Mucosa of rectum (tissue), 2 donors: ENCODE measurements around the gene PLEKHG4B.

ENCODE experiments used
- H3K27ac ChIP-seq, 2 donors: one replicate each; pipeline ENCODE4 v1.7.0; 2013; ENCODE audit warnings: inconsistent platforms in 2 of 2, low read depth in 2 of 2, low read length in 2 of 2
- H3K27me3 ChIP-seq, 2 donors: one replicate each; pipeline ENCODE4 v1.7.0; 2013; ENCODE audit warnings: low read length in 2 of 2; ENCODE audit not compliant: control insufficient read depth in 2 of 2, insufficient read depth in 2 of 2
- H3K36me3 ChIP-seq, 2 donors: one replicate each; pipeline ENCODE4 v1.7.0; 2013; ENCODE audit warnings: low read length in 2 of 2; ENCODE audit not compliant: control insufficient read depth in 2 of 2, insufficient read depth in 2 of 2
- H3K4me1 ChIP-seq, 2 donors: one replicate each; pipeline ENCODE4 v1.7.0; 2013; ENCODE audit warnings: low read length in 2 of 2, mild to moderate bottlenecking in 1 of 2; ENCODE audit not compliant: control insufficient read depth in 2 of 2, insufficient read depth in 2 of 2
- H3K4me3 ChIP-seq, 2 donors: one replicate each; pipeline ENCODE4 v1.7.0; 2013; ENCODE audit warnings: low read length in 2 of 2
- H3K9ac ChIP-seq, 2 donors: one replicate each; pipeline ENCODE4 v1.7.0; 2013; ENCODE audit warnings: low read length in 2 of 2, low read depth in 1 of 2, mild to moderate bottlenecking in 1 of 2
- H3K9me3 ChIP-seq, 2 donors: one replicate each; pipeline ENCODE4 v1.7.0; 2013; ENCODE audit warnings: low read length in 2 of 2; ENCODE audit not compliant: control insufficient read depth in 2 of 2
- donor health status: healthy.
- donor health status: Normal muscosa, but diverticular disease.

Gene PLEKHG4B

DNA sequence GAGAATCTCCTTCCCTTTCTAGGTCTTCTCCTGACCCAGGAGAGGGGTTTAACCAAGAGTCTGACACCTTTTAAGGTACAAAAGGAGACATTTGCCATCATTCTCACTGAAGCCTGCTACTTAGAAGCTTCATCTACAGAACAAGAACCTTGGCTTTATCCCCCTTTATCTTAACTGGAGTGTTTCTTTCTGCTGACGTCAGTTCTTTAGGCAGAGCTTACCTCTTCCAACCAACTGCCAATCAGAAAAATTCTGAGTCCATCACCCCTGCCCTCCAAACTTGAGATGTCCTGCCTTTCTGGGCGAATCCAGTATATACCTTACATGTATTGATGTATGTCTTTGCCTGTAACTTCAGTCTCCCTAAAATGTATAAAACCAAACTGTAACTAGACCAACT is 37.2 kb downstream of the PLEKHG4B start:
- no peak overlapping the region for H3K4me3 ChIP-seq

DNA sequence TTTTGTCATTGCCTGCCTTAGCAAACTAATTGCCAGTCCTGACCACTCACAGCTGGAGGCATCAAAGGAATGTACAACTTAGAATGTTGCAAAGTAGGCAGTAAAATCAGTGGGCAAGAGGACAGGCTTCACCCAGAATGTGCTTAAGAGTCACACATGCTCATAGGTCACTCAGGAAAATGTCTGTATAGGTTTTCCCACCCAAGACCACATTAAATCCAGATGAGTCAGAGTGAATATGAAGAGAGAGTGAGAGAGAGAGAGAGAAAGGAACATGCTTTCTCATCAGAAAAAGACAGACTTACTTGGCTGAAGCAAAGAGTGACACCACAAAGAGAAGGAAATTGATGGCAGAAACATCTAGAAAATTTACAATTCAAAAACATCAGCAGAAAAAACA is 37.9 kb downstream of the PLEKHG4B start:
- H3K27ac ChIP-seq = no peak overlapping the region
- H3K4me3 ChIP-seq = no peak overlapping the region
- H3K27me3 ChIP-seq = peaks cover 0 to 4% of the 10 kb centered on the region in 2 donors
- no peaks in the 10 kb centered on the region for H3K4me1 ChIP-seq
- peaks cover 0 to 4% of the 10 kb centered on the region in 2 donors for H3K9me3 ChIP-seq
- no peak overlapping the region for H3K9ac ChIP-seq
- no peaks in the 10 kb centered on the region for H3K36me3 ChIP-seq

More for the DNA sequence above, 37.2 kb downstream of the PLEKHG4B start:
- H3K36me3 ChIP-seq = no peaks in the 10 kb centered on the region
- no peaks in the 10 kb centered on the region for H3K4me1 ChIP-seq
- H3K9me3 ChIP-seq = peaks cover 0 to 4% of the 10 kb centered on the region in 2 donors
- H3K9ac ChIP-seq = no peak overlapping the region
- H3K27ac ChIP-seq = no peak overlapping the region
- peaks cover 0 to 4% of the 10 kb centered on the region in 2 donors for H3K27me3 ChIP-seq

DNA sequence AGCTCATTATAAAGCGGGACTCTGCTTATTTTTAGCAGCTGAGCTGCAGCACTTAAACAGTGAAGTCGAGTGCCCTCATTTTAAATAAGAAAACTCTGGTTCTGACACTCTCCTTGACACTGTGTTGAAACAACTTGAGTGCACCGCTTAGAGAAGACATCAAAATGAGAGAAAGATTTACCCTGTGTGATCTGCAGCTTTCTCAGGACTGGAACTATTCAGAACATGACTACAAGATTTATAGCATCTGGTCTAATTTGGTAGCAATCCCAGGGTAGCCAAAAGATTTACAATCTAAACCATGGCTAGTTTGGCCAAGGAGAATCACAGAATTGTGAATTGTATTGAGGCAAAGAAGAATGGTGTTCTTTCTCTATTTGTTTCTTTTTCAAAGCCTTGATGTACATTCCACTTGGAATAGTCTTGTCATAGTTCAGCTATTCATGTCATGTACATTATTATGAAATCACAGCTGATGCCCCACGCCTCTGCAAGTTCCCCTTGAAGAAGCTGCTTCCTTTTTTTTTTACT is 38.7 kb downstream of the PLEKHG4B start:
- Histone ChIP-seq H3K27ac (no peak overlapping the region), H3K36me3 (no peaks in the 10 kb centered on the region), H3K27me3 (peaks cover 0 to 4% of the 10 kb centered on the region in 2 donors), H3K9ac (no peak overlapping the region), H3K9me3 (peaks cover 0 to 3% of the 10 kb centered on the region in 2 donors), H3K4me3 (no peak overlapping the region), H3K4me1 (no peaks in the 10 kb centered on the region)

- Histone ChIP-seq H3K27me3 (no peaks in the 10 kb centered on the region), H3K9ac (no peak overlapping the region), H3K4me3 (no peak overlapping the region), H3K4me1 (no peaks in the 10 kb centered on the region), H3K27ac (no peak overlapping the region), H3K36me3 (no peaks in the 10 kb centered on the region), H3K9me3 (no peaks in the 10 kb centered on the region)
These were observed 44.9 kb downstream of the PLEKHG4B start for GRCh38 chr5:136901-137300.

DNA sequence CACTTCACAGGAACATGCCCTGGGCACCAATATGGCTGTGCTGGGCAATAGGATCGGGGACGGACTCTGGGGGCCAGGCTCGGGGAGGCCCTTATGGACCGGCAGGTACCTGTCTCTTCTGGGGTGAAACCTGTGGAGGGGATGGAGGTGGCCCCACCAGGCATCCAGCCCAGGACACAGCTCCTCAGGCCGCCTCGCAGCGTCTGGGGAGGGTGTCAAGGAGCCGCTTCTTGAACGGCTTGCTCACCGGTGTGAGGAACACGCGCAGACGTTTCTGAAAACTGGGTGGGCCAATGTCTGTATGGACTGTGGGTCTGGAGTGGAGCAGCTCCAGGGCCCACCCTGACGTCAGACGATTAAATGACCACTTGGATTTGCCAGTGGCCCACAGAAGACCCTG is 45.8 kb downstream of the PLEKHG4B start:
- Histone ChIP-seq H3K27ac (no peak overlapping the region), H3K27me3 (no peaks in the 10 kb centered on the region), H3K9ac (no peak overlapping the region), H3K4me1 (no peaks in the 10 kb centered on the region), H3K36me3 (no peaks in the 10 kb centered on the region), H3K4me3 (no peak overlapping the region), H3K9me3 (no peaks in the 10 kb centered on the region)

GRCh38 chr5:138936-139335 is 47.0 kb downstream of the PLEKHG4B start:
- H3K4me1 ChIP-seq = no peaks in the 10 kb centered on the region
- H3K9me3 ChIP-seq = no peaks in the 10 kb centered on the region
- no peak overlapping the region for H3K27ac ChIP-seq
- H3K9ac ChIP-seq = no peak overlapping the region
- H3K4me3 ChIP-seq = no peak overlapping the region
- H3K36me3 ChIP-seq = no peaks in the 10 kb centered on the region
- H3K27me3 ChIP-seq = no peaks in the 10 kb centered on the region

DNA sequence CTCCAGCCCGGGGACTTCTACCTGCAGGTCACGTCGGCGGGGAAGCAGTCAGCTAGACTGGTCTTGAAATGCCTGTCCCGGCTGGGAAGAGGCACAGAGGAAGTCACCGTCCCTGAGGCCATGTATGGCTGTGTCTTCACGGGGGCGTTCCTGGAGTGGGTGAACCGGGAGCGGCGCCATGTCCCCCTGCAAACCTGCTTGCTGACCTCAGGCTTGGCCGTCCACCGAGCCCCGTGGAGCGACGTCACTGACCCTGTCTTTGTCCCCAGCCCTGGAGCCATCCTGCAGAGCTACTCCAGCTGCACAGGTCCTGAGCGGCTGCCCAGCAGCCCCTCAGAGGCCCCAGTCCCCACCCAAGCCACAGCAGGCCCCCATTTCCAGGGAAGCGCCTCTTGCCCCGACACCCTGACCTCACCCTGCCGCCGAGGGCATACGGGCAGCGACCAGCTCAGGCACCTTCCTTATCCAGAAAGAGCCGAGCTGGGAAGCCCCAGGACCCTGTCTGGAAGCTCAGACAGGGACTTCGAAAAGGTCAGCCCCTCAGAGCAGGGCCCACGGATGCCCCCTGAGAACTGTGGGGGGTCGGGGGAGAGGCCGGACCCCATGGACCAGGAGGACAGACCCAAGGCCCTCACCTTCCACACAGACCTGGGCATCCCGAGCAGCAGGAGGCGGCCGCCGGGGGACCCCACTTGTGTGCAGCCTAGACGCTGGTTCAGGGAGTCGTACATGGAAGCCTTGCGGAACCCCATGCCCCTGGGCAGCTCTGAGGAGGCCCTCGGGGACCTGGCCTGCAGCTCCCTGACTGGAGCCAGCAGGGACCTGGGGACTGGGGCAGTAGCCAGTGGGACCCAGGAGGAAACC is 47.8 kb downstream of the PLEKHG4B start:
- H3K4me3 ChIP-seq = no peak overlapping the region
- no peak overlapping the region for H3K27ac ChIP-seq
- no peaks in the 10 kb centered on the region for H3K27me3 ChIP-seq
- H3K9me3 ChIP-seq = no peaks in the 10 kb centered on the region
- H3K4me1 ChIP-seq = no peaks in the 10 kb centered on the region
- no peak overlapping the region for H3K9ac ChIP-seq
- no peaks in the 10 kb centered on the region for H3K36me3 ChIP-seq

DNA sequence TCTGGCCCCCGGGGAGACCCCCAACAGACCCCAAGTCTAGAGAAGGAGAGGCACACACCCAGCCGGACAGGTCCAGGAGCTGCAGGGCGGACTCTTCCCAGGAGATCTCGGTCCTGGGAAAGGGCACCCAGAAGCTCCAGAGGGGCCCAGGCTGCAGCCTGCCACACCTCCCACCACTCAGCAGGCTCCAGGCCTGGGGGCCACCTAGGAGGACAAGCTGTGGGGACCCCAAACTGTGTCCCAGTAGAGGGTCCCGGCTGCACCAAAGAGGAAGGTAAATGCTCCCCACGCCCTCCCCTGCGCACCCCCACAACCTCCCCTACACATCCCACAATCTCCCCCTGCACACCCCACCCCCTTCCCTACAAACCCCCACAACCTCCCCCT is 48.5 kb downstream of the PLEKHG4B start:
- H3K27me3 ChIP-seq = no peaks in the 10 kb centered on the region
- H3K36me3 ChIP-seq = no peaks in the 10 kb centered on the region
- H3K9me3 ChIP-seq = no peaks in the 10 kb centered on the region
- H3K27ac ChIP-seq = no peak overlapping the region
- no peak overlapping the region for H3K4me3 ChIP-seq
- H3K4me1 ChIP-seq = no peaks in the 10 kb centered on the region
- no peak overlapping the region for H3K9ac ChIP-seq

GRCh38 chr5:141211-141610 is 49.2 kb downstream of the PLEKHG4B start:
- Histone ChIP-seq H3K4me1 (no peaks in the 10 kb centered on the region), H3K27ac (no peak overlapping the region), H3K36me3 (no peaks in the 10 kb centered on the region), H3K4me3 (no peak overlapping the region), H3K9me3 (no peaks in the 10 kb centered on the region), H3K9ac (no peak overlapping the region), H3K27me3 (no peaks in the 10 kb centered on the region)

DNA sequence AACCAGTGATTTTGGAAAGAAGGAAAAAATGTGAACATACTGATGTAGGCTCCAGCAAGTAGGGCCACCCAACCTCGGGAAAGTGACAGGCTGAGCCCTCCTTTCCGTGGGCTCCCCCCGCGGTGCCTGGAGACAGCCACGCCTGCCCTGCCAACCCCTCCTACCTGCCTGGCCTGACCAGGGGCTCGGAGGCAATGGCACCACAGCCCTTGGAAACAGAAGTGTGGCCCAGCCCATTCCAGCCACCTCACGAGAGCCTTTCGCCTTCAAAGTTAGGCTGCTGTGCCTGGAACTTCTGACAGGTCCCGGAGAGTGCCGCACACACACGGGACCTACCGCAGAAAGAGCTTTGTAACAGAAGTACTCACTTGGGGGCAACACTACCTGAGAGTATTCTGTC is 49.8 kb downstream of the PLEKHG4B start:
- H3K4me3 ChIP-seq = no peak overlapping the region
- H3K9me3 ChIP-seq = no peaks in the 10 kb centered on the region
- no peaks in the 10 kb centered on the region for H3K4me1 ChIP-seq
- H3K27me3 ChIP-seq = no peaks in the 10 kb centered on the region
- H3K36me3 ChIP-seq = no peaks in the 10 kb centered on the region
- H3K27ac ChIP-seq = no peak overlapping the region
- H3K9ac ChIP-seq = no peak overlapping the region
